GM20431 (cell line): ENCODE results near the gene UGP2.
"Not testable (repeated sequence)": the region's sequence is repeated elsewhere in the genome, so short reads cannot be mapped to it uniquely, and the experiment has no call there.

ENCODE experiments used
- in situ Hi-C: fragments of 300-500 bp; cut with MseI, MboI; formaldehyde crosslinking; loops from one replicate; pipeline ENCODE4 v1.15.0; 2020; ENCODE audit warnings: low sequenced_read_pairs; ENCODE audit not compliant: unreplicated experiment

The UGP2 gene

DNA sequence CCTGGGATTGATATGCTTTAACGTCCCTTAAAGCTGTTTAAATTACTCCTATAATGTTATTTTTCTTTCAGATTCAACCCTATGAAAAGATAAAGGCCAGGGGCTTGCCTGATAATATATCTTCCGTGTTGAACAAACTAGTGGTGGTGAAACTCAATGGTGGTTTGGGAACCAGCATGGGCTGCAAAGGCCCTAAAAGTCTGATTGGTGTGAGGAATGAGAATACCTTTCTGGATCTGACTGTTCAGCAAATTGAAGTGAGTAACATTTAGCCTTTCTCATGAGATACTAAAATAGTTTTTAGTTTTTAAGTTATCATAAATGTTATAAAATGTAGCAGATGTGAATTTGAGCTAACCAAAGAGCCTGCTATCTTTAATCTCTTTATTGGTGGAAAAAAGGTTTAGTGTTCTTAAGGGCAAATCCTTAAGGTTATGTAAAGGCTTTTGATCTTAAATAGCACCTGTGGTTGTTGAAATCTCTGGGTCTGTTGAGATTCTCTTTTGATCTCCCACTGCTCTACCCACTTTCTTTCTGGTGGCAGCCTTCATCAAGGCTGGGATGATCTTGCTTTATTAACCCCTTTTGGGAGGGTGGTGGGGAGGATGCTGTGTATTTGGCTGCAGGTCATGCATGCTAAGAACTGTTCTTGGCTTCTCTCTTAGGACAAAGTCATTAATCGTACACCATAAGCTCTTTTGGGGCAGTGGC lies 40.9 kb downstream of the UGP2 start:
- in situ Hi-C loops: no loop called here

DNA sequence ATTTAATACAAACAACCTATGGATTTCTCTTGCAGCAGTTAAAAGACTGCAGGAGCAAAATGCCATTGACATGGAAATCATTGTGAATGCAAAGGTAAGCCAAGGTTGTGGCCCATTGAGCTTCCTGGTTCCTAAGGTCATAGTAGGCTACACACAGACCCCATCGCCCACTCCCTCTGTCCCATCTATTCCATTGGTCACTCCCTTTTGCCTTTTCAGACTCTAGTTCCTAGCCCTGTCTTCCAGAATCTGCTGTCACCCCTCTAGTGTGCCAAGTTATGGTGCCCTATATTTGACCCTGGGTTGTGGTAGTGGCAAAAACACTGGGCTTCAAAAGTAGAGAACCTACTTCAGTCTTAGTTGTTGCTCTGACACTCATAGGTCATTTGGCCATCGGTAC lies 44.7 kb downstream of the UGP2 start:
- in situ Hi-C loops: no loop called here

DNA sequence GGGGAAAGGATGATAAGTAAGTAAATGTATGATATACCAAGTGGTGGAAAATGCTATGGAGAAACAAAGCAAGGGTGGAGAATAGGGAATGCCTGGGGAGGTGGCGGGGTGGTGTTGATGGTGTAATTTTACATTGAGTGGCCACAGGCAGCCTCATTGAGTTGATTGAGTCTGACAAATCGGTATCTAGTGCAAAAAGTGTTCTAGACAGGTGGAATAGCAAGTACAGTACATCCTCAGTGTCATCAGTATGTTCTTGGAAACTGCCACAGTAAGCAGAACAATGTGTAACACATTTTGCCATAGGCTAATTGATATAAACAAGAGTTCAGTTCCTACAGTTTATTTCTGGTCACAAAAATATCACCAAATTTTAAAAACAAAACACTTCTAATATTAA lies 46.4 kb downstream of the UGP2 start:
- in situ Hi-C loops: no loop called here

DNA sequence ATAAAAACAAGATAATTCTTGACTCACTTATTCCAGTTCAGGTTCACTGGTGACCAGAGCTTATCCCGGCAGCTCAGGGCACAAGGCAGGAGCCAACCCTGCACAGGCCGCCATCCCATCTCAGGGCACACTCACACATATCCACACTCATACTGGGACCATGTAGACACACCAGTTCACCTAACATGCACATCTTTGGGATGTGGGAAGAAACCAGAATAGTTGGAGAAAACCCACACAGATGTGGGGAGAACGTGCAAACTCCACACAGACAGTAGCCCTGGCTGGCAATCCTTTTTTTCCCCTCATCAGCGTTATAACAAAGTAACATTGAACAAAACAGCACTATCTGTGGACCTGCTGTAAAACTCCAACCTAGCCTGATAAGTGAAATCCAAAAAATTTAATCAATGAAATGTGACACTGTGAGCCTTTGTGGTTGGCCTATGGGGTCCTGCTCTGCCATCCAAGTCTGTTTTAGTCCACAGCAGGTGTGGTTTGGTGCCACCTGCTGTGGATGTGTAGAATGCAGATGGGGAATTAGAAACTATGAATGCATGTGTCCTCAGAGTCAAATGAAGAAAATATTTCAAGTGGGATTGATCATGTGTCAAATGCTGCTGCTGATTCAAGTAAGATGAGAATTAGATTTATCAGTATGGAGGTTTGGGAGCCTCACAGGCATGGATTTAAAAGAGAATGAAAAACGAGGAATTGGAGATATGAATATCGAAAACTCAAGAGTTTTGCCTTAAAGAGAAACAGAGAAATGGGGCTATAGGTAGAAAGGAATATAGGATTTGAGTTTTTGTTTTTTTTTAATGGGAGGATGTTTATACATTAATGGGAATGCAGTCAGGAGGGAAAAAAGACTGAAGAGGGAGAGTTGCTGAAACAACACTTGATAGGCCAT lies 47.0 kb downstream of the UGP2 start:
- in situ Hi-C loops: no loop called here

DNA sequence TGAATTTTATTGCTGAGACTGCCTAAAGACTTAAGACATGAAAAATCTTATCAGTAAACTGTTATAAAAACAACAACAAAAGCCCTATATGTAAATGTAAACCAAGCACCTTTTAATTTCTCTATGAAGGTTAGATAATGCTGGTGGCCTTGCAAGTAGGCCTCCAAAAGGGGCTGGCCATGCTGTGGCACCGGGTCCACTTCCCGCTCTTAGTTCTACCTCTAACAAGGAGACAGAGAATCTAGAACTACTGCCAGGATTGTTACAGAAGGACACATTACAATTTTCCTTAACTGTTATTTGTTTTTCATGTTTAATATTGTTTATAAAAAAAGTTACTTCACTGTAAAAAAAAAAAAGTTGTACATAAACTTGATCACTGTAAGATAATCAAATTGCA lies 49.0 kb downstream of the UGP2 start:
- in situ Hi-C loops: no loop called here

DNA sequence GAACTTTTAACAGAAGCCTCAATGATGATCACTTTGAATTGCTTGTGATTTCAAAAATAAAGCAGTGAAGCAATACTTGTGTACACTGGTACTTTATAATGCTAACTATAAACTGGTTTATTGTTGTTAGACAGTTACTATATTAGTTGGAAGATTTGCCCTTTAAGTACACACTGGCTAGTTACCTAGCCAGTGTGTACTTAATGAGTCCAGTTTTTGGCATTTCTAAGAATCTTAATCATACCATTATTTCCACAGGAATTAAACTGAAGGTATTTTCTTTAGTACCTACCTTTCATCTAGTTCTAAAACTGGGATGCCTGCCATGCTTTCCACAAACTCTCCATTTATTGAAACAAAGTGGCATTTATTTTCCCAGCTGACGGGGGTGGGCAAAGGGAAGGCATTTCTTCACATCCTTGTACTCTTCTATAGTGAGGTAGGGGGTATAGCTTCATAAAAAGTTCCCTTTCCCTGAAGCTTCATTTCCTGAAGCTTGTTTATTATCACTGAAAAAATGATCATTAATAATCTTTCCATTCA lies 49.9 kb downstream of the UGP2 start:
- in situ Hi-C loops: no loop called here

DNA sequence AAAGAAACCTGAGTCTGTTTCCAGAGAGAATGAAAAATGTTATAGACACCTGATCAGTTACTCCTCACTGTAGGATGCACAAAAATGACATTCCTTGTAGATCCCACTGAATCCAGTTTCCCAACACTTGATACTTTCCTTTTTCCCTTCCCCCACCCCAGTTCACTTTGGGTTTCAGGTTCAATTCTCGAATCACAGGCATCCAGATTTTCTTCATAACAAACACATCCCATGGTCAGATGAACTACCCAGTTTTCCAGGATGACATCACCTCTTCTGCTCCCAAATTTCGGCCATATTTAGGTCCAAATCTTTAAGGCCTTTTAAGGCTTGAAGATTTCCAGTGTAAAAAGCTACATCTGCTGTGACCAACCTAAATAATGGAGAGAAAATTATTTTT lies 51.5 kb downstream of the UGP2 start:
- in situ Hi-C loops: no loop called here

DNA sequence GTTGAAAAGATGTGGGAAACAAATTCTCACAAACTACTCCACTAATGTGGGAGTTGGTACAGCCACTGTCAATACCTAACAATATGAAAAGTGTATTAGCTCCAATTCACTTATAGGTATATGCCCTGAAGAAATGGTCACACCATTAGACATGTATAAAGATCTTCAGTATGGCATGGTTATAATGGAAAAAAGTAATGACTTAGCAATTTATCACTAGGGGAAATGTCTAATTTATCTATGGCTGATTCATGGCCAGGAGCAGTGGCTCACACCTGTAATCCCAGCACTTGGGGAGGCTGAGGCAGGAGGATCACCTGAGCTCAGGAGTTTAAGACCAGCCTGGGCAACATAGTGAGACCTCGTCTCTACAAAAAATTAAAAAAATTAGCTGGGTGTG lies 52.5 kb downstream of the UGP2 start:
- in situ Hi-C loops: no loop called here

DNA sequence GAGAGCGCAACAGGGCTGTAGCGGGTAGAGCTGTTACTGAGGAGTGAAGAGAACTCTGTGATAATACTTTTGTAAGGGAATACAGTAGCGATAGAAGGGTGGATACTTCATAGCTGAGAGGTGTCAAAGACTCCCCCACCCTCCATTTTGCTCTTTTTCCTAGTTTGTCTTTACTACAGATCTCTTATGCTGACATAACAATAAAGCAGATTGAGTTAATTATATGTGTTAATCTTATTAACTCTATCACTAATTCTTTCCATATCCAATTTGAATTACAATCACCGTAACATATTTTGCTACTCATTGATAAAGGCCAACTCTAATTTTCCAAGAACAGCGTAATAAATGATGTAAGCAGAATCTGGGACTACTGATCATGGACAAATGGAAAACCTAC lies 57.1 kb downstream of the UGP2 start:
- in situ Hi-C loops: no loop called here

DNA sequence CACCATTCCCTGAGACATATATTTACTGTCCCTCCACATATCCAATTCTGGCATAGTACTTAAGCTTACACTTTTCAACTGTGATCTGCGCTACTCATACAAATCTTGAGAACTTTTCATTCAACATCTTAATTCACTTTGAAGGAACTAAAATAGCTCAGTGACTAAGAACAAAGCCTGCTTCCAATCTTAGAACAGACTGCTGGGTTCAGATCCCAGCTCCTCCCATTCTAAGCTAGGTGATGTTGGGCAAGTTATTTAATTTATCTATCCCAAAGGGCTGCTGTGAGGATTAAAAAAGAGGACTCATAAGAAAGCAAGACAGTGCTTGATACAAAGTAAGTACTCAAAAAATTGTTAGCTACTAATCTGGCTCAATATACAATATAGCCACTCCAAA lies 57.9 kb downstream of the UGP2 start:
- in situ Hi-C loops: no loop called here

DNA sequence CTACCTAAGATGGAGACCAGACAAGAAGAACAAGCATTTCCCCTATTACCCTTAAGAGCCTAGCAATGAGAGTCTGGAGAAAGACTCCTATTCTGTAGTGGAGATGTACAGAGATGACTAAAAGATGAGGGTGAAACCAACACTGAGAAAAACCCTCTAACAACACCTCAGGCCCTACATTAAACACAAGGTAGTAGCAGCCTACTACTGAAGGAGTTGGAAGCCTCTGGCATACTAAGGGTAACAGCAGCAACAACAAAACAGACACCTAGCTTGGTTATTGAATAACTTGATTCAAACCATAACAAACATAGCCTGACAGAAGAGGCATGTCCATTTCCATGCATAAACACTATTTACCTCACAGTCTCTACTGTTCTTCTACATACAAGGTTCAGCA lies 60.5 kb downstream of the UGP2 start:
- in situ Hi-C loops: no loop called here

DNA sequence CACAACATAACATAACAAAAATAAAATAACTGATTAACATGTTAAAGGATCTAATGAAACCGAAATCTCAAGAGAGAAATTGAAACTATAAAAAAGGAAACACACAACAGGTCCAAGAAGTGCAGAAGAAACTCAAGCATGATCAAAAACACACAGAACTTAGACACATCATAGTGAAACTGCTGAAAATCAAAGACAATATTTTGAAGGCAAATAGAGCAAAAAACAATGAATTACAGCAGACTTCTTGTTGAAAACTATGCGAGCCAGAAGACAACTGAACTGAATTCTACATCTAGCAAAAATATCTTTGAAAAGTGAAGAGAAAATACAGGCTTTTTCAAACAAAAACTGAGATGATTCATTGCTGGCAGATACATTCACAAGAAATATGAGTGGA lies 61.3 kb downstream of the UGP2 start:
- in situ Hi-C loops: no loop called here

DNA sequence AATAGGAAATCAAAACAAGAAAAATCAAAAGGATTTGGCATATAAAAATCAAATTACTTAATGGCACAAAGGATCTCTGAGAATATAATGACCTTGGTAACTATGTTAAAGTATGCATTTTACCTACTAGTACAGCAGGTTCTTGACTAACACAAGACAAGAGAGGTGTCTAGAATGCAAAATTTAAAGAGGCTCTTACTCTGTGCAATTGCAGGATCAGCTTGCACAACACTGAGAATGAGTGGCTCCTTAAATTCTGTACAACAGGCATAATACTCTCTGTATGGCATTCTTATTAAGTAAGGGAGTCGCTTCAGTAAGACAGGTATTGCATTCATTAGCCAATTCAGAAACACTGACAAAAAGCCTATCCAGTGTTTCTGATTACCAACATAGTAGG lies 72.6 kb downstream of the UGP2 start:
- in situ Hi-C loops: no loop called here

DNA sequence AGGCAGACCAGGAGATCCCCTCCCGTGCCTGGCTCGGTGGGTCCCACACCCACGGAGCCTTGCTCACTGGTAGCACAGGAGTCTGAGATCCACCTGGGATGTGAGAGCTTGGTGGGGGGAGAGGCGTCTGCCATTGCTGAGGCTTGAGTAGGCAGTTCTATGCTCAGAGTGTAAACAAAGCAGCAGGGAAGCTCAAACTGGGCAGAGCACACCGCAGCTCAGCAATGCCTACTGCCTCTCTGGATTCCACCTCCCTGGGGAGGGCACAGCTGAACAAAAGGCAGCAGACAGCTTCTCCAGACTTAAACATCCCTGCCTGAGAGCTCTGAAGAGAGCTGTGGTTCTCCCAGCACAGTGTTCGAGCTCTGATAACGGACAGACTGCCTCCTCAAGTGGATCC lies 85.1 kb downstream of the UGP2 start:
- in situ Hi-C loops: no loop called here

DNA sequence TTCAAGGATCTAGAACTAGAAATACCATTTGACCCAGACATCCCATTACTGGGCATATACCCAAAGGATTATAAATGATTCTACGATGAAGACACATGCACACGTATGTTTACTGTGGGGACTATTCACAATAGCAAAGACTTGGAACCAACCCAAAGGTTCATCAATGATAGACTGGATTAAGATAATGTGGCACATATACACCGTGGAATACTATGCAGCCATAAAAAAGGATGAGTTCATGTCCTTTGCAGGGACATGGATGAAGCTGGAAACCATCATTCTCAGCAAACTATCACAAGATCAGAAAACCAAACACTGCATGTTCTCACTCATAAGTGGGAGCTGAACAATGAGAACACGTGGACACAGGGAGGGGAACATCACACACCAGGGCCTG lies 90.4 kb downstream of the UGP2 start:
- in situ Hi-C loops: not testable (repeated sequence)
